GM12874 (cell line): ENCODE measurements around the gene ST6GALNAC6.

Experiments
- TF ChIP-seq, protein P1 (sequence below): IDR thresholded peaks from 2 replicates; pipeline ENCODE4 v1.5.1; 2011; ENCODE audit warnings: low read depth, mild to moderate bottlenecking, control low read depth, low read length, moderate library complexity; ENCODE audit not compliant: insufficient read depth

Gene ST6GALNAC6

GRCh38 chr9:127857278-127857677, 42.1 kb downstream of the ST6GALNAC6 start:
- TF ChIP-seq, protein P1, sequence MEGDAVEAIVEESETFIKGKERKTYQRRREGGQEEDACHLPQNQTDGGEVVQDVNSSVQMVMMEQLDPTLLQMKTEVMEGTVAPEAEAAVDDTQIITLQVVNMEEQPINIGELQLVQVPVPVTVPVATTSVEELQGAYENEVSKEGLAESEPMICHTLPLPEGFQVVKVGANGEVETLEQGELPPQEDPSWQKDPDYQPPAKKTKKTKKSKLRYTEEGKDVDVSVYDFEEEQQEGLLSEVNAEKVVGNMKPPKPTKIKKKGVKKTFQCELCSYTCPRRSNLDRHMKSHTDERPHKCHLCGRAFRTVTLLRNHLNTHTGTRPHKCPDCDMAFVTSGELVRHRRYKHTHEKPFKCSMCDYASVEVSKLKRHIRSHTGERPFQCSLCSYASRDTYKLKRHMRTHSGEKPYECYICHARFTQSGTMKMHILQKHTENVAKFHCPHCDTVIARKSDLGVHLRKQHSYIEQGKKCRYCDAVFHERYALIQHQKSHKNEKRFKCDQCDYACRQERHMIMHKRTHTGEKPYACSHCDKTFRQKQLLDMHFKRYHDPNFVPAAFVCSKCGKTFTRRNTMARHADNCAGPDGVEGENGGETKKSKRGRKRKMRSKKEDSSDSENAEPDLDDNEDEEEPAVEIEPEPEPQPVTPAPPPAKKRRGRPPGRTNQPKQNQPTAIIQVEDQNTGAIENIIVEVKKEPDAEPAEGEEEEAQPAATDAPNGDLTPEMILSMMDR, result no peak

GRCh38 chr9:127856729-127857116, 42.7 kb downstream of the ST6GALNAC6 start:
- TF ChIP-seq, protein P1, result no peak

GRCh38 chr9:127856094-127856728, 43.2 kb downstream of the ST6GALNAC6 start:
- TF ChIP-seq, protein P1, result no peak

DNA sequence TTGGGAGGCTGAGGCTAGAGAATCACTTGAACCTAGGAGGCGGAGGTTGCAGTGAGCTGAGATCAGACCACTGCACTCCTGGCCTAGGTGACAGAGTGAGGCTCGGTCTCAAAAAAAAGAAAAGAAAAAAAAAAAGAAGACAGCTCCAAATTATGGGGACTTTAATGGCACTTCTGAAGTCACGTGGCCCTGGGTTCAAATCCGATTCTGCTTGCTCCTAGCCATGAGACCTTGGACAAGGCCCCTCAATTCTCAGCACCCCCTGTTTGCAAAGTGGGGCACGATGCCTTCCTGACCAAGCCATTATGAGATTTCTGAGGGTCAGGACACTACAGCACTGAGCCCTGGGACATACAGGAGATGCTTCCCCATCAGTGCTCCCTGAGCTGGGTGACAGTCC, 43.9 kb downstream of the ST6GALNAC6 start:
- TF ChIP-seq, protein P1, result no peak

GRCh38 chr9:127854960-127855359, 44.4 kb downstream of the ST6GALNAC6 start:
- TF ChIP-seq, protein P1, result no peak

DNA sequence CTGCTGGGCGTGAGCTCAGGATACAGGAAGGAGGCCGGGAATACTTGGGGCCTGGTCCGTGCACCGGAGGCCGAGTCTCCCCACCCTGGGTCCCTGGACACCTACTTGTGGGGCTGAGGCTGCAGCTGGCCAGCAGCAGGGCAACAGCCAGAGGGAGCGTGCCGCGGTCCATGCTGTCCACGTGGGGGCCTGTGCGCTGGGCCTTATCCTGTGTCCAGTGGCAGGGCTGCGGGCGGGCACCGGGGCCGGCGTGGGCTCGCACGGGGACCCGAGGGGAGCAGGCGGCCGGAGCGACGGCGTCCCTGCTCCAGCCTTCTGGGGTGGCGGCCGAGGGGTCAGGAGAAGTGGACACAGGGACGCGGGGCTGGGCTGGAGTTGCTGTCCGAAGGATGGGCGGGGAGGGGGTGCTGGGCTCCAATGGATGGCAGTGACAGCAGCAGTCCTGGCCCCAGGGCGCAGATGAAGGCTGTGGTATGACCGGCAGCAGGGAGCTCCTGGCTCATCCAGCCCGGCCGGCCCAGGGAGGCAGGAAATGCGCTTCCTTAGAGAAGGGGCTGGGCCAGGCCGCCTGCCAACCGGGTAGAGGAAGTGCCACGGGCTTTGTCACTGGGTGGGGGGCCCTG, 45.1 kb downstream of the ST6GALNAC6 start, which contains the start of gene ENG:
Gene ENG, minus strand, starts transcription at position 475 of the 623 bp plus-strand sequence. Its CDS starts 303 bp downstream, at position 172.
- TF ChIP-seq, protein P1, result no peak

DNA sequence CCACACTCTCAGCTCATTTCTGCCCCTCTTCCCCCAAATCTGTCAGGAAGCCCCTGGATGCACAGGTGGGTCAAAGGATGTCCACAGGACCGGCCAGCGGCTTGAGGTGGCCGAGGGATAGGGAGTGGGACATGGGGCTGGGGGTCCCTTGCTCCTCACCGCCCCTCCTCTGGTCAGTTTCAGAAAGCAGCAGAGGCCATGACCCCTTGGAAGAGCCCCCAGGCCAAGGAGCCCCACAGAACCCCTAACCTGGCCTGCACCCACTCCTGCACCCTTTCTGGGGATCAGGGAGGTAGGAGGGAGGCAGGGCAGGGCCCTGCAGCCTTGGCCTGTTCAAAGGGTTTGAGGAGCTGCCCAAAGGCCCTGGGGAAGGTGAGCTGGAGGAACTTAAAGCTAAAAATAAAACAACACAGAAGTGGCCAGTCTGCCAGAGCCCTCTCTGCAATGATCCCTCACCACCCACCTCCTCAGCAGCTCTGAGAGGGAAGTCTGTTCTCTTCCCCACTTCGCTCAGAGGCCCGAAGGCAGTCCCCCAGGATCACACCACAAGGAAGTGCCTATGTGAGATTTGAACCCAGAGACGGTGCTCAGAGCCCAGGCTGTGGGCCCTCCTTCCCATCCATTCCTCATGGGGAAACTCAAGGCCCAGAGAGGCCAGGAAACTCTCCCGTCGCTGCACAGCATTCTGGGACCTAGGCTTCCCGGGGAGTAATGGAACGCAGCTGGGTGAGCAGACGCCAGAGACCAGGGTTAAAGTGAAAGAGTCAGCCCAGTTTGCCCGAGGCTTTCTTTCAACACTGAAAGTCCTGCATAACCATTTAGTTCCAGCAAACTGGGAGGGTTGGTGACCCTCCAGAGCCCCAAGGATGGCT, 45.9 kb downstream of the ST6GALNAC6 start:
- TF ChIP-seq, protein P1, result no peak
